Measurements from ENCODE around the gene DAB2IP. TPM values are rescaled to one million over a fixed set of nuclear protein-coding genes. Genes with fewer than 3 reads are reported as not detected.

The DAB2IP gene
- polyA plus RNA-seq, 1 donor (not counting 4 experiments of a cell fraction or from before 2014, with no cell fraction given) = 28.6 TPM

GRCh38 chr9:121742923-121743322, 91.5 kb downstream of the DAB2IP start:
- H3K4me3 ChIP-seq (ENCODE audit: control insufficient read depth in 2 of 3, extremely low read depth in 1 of 3, insufficient read depth in 2 of 3, low read depth in 1 of 3, low read length in 3 of 3) = no peak overlapping the region

GRCh38 chr9:121743441-121744001, 92.1 kb downstream of the DAB2IP start:
- Histone ChIP-seq H2AFZ (ENCODE audit: control insufficient read depth, low read length) (no peak overlapping the region), H3K27me3 (ENCODE audit: control insufficient read depth, extremely low read depth, insufficient read depth, low read length) (no peaks in the 10 kb centered on the region), H3K4me2 (ENCODE audit: control insufficient read depth, extremely low read depth, insufficient read depth, low read depth, low read length) (no peak overlapping the region), H3K9me1 (ENCODE audit: control insufficient read depth, extremely low read depth, insufficient read depth, low read length) (peaks cover 4% of the 10 kb centered on the region), H3K36me3 (ENCODE audit: control insufficient read depth in 2 of 2, extremely low read depth in 1 of 2, insufficient read depth in 2 of 2, low read length in 2 of 2) (peaks cover 0 to 7% of the 10 kb centered on the region in 2 experiments), H3K4me3 (ENCODE audit: control insufficient read depth in 2 of 3, extremely low read depth in 1 of 3, insufficient read depth in 2 of 3, low read depth in 1 of 3, low read length in 3 of 3) (no peak overlapping the region), H3K79me2 (ENCODE audit: control insufficient read depth, insufficient read depth, low read length) (peaks cover 75% of the 10 kb centered on the region), H3K27ac (ENCODE audit: control insufficient read depth, insufficient read depth, low read length) (no peak overlapping the region), H4K20me1 (ENCODE audit: control insufficient read depth, extremely low read depth, insufficient read depth, low read length) (peaks cover 19% of the 10 kb centered on the region), H3K9me3 (ENCODE audit: control insufficient read depth, low read depth, low read length) (no peaks in the 10 kb centered on the region), H3K9ac (ENCODE audit: control insufficient read depth, extremely low read depth, insufficient read depth, low read length) (no peak overlapping the region), H3K4me1 (ENCODE audit: control insufficient read depth, extremely low read depth, insufficient read depth, low read length) (peaks cover 12% of the 10 kb centered on the region)
- DNase-seq (ENCODE audit: low read depth, low spot score) (no peak), FAIRE-seq (no peak)
- TF ChIP-seq CTCF (optimal IDR thresholded peaks at IDR 0.05 in 1 of 3, IDR thresholded peaks at IDR 0.05 in 1 of 3, conservative IDR thresholded peaks at IDR 0.05 in 1 of 3; ENCODE audit: extremely low read depth in 1 of 3, insufficient read depth in 2 of 3, low read length in 3 of 3) = no peak
- TF ChIP-seq EZH2 (IDR thresholded peaks at IDR 0.05; ENCODE audit: low read length) = no peak
- dilution Hi-C loops (cut with MboI; ENCODE audit: extremely low pct_ligation_motif_present, low sequenced_read_pairs) = no loop called here

More at GRCh38 chr9:121742923-121743322, 91.5 kb downstream of the DAB2IP start:
- no peaks in the 10 kb centered on the region for H3K27me3 ChIP-seq (ENCODE audit: control insufficient read depth, extremely low read depth, insufficient read depth, low read length)
- H3K9me1 ChIP-seq (ENCODE audit: control insufficient read depth, extremely low read depth, insufficient read depth, low read length) = peaks cover 2% of the 10 kb centered on the region
- H2AFZ ChIP-seq (ENCODE audit: control insufficient read depth, low read length) = no peak overlapping the region
- H3K79me2 ChIP-seq (ENCODE audit: control insufficient read depth, insufficient read depth, low read length) = peaks cover 76% of the 10 kb centered on the region
- no peak overlapping the region for H3K9ac ChIP-seq (ENCODE audit: control insufficient read depth, extremely low read depth, insufficient read depth, low read length)
- H3K4me2 ChIP-seq (ENCODE audit: control insufficient read depth, extremely low read depth, insufficient read depth, low read depth, low read length) = no peak overlapping the region
- no peak for TF ChIP-seq EZH2 (IDR thresholded peaks at IDR 0.05; ENCODE audit: low read length)
- TF ChIP-seq CTCF (optimal IDR thresholded peaks at IDR 0.05 in 1 of 3, IDR thresholded peaks at IDR 0.05 in 1 of 3, conservative IDR thresholded peaks at IDR 0.05 in 1 of 3; ENCODE audit: extremely low read depth in 1 of 3, insufficient read depth in 2 of 3, low read length in 3 of 3) = no peak
- dilution Hi-C loops (cut with MboI; ENCODE audit: extremely low pct_ligation_motif_present, low sequenced_read_pairs) = no loop called here
- peaks cover 20% of the 10 kb centered on the region for H4K20me1 ChIP-seq (ENCODE audit: control insufficient read depth, extremely low read depth, insufficient read depth, low read length)
- H3K36me3 ChIP-seq (ENCODE audit: control insufficient read depth in 2 of 2, extremely low read depth in 1 of 2, insufficient read depth in 2 of 2, low read length in 2 of 2) = peaks cover 0 to 7% of the 10 kb centered on the region in 2 experiments
- H3K27ac ChIP-seq (ENCODE audit: control insufficient read depth, insufficient read depth, low read length) = no peak overlapping the region
- no peaks in the 10 kb centered on the region for H3K9me3 ChIP-seq (ENCODE audit: control insufficient read depth, low read depth, low read length)
- FAIRE-seq (no peak), DNase-seq (ENCODE audit: low read depth, low spot score) (no peak)
- H3K4me1 ChIP-seq (ENCODE audit: control insufficient read depth, extremely low read depth, insufficient read depth, low read length) = peaks cover 9% of the 10 kb centered on the region
